ENCODE measurements around the gene RXRB.

DNA sequence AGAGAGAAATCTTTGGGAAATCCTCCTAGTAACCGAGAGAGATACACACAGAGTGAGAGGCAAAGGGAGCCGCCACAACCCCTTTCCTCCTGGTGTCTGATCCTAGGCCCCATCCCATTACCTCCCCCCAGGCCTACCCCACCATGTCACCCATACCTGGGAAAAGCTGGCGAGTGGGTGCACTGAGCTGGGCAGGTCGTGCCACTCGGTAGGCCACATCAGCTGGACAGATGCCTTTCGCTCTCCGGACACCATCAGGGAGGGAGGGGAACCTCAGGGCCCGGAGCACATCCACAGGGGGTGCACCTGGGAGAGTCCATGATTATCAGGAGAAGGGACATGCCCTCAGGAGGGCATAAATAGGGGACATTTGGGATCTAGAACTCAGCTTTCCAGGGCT lies 11.3 kb downstream of the RXRB start:
- TF ChIP-seq POLR2A (IDR thresholded peaks at IDR 0.05) (no peak), CTCF (IDR thresholded peaks at IDR 0.05) (no peak)

Measured in right lobe of liver (tissue), 4 donors.